Activated T-helper 1 cell treated with anti-CD3 and anti-CD28 coated beads, Interleukin-12 subunit alpha, Interleukin-12 subunit beta, Interleukin-2, Interleukin-4 antibody, amounts not matched to agents 30 ng/mL and 10 ng/mL and 1 ng/mL, durations not matched to agents 14 hours and 24 hours and 36 hours (primary cell): ENCODE measurements around the gene DBX1. TPM values are rescaled to one million over a fixed set of nuclear protein-coding genes. Genes with fewer than 3 reads are reported as not detected.
"Not testable (repeated sequence)": the region's sequence is repeated elsewhere in the genome, so short reads cannot be mapped to it uniquely, and the experiment has no call there.

Experiments
- DNase-seq: peaks from one replicate; pipeline ENCODE4 v3.0.0; 2021; ENCODE audit warnings: low spot score
- H3K27ac Mint-ChIP-seq: one replicate; pipeline ENCODE4 v1.8.0; 2021; ENCODE audit warnings: mild to moderate bottlenecking, mixed read lengths
- H3K27me3 Mint-ChIP-seq: one replicate; pipeline ENCODE4 v1.8.0; 2022; ENCODE audit warnings: mild to moderate bottlenecking, moderate library complexity, mixed read lengths; ENCODE audit not compliant: insufficient read depth
- H3K36me3 Mint-ChIP-seq: one replicate; pipeline ENCODE4 v1.8.0; 2021; ENCODE audit warnings: low read depth, mixed read lengths
- H3K4me1 Mint-ChIP-seq: one replicate; pipeline ENCODE4 v1.8.0; 2021; ENCODE audit warnings: low read depth, mixed read lengths
- H3K4me3 Mint-ChIP-seq: one replicate; pipeline ENCODE4 v1.8.0; 2021; ENCODE audit warnings: mild to moderate bottlenecking, moderate library complexity, mixed read lengths
- H3K9me3 Mint-ChIP-seq: one replicate; pipeline ENCODE4 v1.8.0; 2021; ENCODE audit warnings: mixed read lengths
- intact Hi-C: fragments of 100-400 bp; cut with micrococcal nuclease; formaldehyde crosslinking; loops from one replicate; pipeline ENCODE4 v1.15.1; 2024
- total RNA-seq: library from RNA; stranded (reverse); gene quantifications from 2 replicates; pipeline ENCODE4 v1.2.3, GENCODE V29; 2022

The DBX1 gene
- total RNA-seq, 1 donor from 2014 or later, result not detected

DNA sequence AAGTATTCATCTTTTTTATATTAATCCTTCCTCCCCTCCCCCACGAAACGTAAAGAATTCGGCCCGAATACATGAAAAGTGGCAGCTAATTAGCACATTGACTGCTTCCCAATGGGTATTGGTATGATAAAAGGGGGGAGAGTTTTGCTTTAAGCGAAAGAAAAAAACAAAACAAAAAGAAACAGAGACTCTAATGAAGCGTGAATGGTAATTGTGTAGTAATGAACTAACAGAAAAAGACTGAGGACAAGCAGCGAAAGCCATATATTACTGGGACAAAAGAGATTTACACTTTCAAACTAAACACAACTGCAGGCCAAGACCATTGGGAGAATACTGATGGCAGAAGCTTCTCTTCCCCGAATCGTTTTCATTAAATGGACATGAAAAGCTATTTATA lies 2.5 kb downstream of the DBX1 start:
- H3K4me3 Mint-ChIP-seq, result no peak overlapping the region
- peaks cover 9% of the 10 kb centered on the region for H3K4me1 Mint-ChIP-seq
- peaks cover 73% of the 10 kb centered on the region for H3K27me3 Mint-ChIP-seq
- no peak for DNase-seq
- intact Hi-C loops, result loop anchor here (2.0 to 10.0 kb wide), 3 partner anchors 50 to 441 kb away; partner anchors contain the start of gene SLC6A5
- peaks cover 7% of the 10 kb centered on the region for H3K36me3 Mint-ChIP-seq
- peaks cover 14% of the 10 kb centered on the region for H3K9me3 Mint-ChIP-seq
- peak overlapping the region; percentile 34 for H3K27ac Mint-ChIP-seq

DNA sequence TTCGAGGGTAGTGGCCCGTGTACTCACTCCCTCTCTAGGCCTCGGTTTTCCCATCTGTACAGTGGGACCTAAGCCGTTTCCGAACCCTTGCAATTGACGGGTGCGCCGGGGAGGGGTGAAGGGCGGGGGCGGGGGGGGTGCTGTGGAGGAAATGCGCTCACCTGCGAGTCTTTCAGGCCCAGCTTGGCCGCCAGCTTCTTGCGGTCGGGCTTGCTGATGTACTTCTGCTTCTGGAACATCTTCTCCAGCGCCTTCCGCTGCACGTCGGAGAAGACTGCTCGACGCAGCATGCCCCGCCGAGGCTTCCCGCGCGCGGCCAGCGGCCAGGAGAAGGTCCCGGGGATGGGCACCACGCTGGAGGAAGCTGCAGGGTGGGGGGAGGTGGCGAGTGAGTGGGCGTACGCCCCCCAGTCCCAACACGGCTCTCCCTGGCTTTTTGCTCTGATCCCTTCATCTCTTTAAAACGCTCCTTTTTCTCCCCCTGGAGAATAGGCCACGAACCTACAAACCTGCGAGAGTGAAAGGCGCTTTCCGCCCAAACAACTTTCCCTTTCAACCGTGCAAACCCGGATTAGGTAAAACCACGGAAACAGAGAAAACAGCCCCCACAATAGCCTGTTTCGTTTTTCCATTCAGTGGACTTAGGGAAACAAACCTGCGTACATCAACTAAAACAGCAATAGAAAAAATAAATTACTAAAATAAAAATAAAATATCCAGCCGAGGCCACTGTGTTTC lies 3.2 kb downstream of the DBX1 start:
- peaks cover 67% of the 10 kb centered on the region for H3K27me3 Mint-ChIP-seq
- intact Hi-C loops, result loop anchor here (2.0 to 10.0 kb wide), 3 partner anchors 50 to 442 kb away; partner anchors contain the start of gene SLC6A5
- H3K27ac Mint-ChIP-seq, result peak overlapping the region; percentile 52
- DNase-seq, result no peak
- peaks cover 9% of the 10 kb centered on the region for H3K4me1 Mint-ChIP-seq
- peaks cover 14% of the 10 kb centered on the region for H3K9me3 Mint-ChIP-seq
- peaks cover 4% of the 10 kb centered on the region for H3K36me3 Mint-ChIP-seq
- peak overlapping the region; percentile 53 for H3K4me3 Mint-ChIP-seq

DNA sequence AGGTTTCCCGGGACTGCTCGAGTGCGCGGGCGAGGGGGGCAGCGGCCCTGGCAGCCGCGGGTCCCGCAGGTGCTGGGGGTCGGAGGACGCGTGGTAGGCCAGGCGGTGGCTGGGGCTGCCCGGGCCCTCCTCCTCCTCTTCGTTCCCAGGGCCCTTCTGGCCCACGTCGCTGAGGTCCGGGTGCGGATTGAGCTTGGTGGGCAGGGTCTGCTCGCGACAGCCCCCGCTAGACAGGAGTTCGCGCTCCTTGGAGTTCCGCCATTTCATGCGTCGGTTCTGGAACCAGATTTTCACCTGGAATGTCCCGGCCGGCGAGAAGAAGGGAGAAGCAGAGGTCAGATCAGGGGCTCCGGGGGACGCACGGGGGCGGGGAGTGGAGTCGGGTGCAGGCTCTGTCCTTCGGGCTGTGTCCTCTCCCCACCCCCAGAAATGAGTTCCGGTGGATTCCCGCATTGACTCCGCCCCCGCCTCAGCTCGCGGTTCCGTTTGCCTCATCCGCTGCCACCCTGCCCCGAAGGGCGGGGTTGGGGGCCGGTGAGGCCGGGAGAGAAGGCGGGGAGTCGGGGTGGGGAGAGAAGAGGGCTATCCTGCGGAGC lies 3.9 kb downstream of the DBX1 start:
- H3K27me3 Mint-ChIP-seq, result peaks cover 61% of the 10 kb centered on the region
- intact Hi-C loops, result loop anchor here (2.0 to 10.0 kb wide), 3 partner anchors 51 to 442 kb away; partner anchors contain the start of gene SLC6A5

DNA sequence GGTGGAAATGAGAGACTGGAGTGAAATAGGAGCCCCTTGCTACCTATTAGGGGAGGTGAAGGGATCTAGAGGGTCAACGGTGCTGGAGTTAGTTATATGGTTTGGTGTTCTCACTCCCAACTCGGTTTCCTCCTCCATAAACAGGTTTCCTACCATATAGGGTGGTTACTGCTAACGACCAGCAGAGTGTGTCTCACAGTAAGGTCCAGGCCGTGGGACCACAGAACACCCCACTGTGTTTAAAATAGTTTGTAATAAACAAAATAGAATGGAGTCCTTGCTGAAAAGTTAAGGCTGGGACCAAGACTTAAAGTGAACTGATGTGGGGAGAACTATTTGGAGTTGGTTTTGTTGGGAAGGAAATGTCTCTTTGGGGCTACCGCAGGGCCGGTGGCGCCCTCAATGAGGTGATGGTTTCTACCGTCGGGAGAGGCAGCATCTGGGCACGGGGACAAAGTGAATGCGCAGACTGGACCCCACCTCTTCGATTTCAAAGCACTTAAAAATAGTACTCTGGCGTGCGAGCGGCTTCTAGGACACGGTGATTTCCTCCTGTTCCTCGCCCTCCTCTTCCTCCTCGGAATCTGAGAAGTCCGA lies 4.5 kb downstream of the DBX1 start:
- Mint-ChIP-seq H3K4me1 (peaks cover 9% of the 10 kb centered on the region), H3K9me3 (peaks cover 12% of the 10 kb centered on the region), H3K4me3 (peak overlapping the region; percentile 62), H3K27me3 (peaks cover 56% of the 10 kb centered on the region), H3K27ac (no peak overlapping the region), H3K36me3 (peaks cover 4% of the 10 kb centered on the region)
- DNase-seq, result no peak
- intact Hi-C loops, result loop anchor here (2.0 to 10.0 kb wide), 3 partner anchors 52 to 443 kb away; partner anchors contain the start of gene SLC6A5

More for the DNA sequence above, 3.9 kb downstream of the DBX1 start:
- peaks cover 9% of the 10 kb centered on the region for H3K4me1 Mint-ChIP-seq
- H3K36me3 Mint-ChIP-seq, result peaks cover 4% of the 10 kb centered on the region
- peak overlapping the region; percentile 65 for H3K27ac Mint-ChIP-seq
- H3K9me3 Mint-ChIP-seq, result peaks cover 14% of the 10 kb centered on the region
- peak overlapping the region; percentile 62 for H3K4me3 Mint-ChIP-seq
- DNase-seq, result peak; percentile 11

DNA sequence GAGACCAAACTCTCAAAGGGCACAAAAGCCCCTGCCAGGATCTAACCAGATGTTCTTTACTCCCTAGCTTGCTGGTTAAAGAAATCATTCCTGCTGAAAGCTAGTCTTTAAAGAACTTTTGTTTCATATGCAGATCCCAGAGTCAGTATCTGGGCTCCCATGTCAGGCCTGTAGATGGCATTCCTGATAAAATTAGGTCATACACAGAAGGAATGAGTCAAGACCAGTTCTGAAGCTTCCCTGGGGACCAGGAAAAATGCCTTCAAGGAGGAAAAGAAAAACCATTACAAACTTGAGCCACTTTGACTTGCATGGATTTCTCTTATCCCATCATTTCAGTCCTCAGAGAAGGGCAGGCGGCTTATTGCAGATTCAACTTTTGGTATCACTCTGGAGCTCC lies 5.9 kb downstream of the DBX1 start:
- Mint-ChIP-seq H3K9me3 (peaks cover 7% of the 10 kb centered on the region), H3K27ac (no peak overlapping the region)

DNA sequence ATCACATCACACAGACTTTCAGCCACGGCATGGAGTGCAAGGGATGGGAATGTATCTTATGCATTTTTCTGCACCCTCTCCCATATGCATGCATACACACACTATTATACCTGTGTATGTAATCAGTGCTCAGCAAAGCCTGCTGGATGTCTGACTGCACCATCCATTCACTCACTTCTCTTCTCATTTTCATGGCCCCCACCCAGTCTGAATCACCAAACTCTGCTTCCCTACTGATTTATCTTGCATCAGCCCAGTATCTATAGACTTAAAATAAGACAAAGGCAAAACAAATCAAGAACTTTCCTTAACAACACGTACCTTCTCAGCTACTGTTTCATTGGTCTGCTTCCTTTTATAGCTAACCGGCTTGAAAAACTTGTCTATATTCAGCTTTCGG lies 21.6 kb downstream of the DBX1 start:
- H3K4me1 Mint-ChIP-seq, result no peaks in the 10 kb centered on the region
- no peak for DNase-seq
- H3K9me3 Mint-ChIP-seq, result no peaks in the 10 kb centered on the region
- no peaks in the 10 kb centered on the region for H3K36me3 Mint-ChIP-seq
- H3K27ac Mint-ChIP-seq, result no peak overlapping the region
- H3K4me3 Mint-ChIP-seq, result no peak overlapping the region
- intact Hi-C loops, result no loop called here
- H3K27me3 Mint-ChIP-seq, result peaks cover 9% of the 10 kb centered on the region

More for the DNA sequence above, 5.9 kb downstream of the DBX1 start:
- Mint-ChIP-seq H3K36me3 (peaks cover 4% of the 10 kb centered on the region), H3K4me3 (no peak overlapping the region), H3K4me1 (peaks cover 9% of the 10 kb centered on the region), H3K27me3 (peaks cover 44% of the 10 kb centered on the region)
- intact Hi-C loops, result loop anchor here (10.0 kb wide), 1 partner anchor 180 kb away; no protein-coding TSS in a partner anchor
- DNase-seq, result no peak

DNA sequence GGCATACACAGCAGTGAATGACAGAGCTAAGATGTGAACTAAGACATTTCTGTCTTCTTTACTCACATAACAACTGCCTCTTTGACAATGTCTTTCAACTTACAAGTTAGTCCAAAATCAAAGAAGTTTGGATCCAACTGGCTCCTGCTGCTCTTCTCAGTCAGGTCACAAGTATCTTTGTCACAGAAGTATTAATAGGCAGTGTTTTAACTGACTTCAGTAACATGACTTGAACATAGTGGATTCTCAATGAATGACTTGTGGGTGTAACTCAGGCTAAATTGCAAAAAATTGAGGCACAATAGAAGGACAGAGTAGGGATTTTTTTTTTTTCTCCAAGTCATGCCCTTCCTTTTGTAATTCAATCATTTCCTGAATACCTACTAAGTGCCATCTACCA lies 22.6 kb downstream of the DBX1 start:
- Mint-ChIP-seq H3K36me3 (no peaks in the 10 kb centered on the region), H3K27me3 (peaks cover 10% of the 10 kb centered on the region), H3K4me3 (no peak overlapping the region), H3K9me3 (no peaks in the 10 kb centered on the region), H3K4me1 (peaks cover under 1% of the 10 kb centered on the region), H3K27ac (no peak overlapping the region)
- DNase-seq, result no peak
- intact Hi-C loops, result no loop called here

DNA sequence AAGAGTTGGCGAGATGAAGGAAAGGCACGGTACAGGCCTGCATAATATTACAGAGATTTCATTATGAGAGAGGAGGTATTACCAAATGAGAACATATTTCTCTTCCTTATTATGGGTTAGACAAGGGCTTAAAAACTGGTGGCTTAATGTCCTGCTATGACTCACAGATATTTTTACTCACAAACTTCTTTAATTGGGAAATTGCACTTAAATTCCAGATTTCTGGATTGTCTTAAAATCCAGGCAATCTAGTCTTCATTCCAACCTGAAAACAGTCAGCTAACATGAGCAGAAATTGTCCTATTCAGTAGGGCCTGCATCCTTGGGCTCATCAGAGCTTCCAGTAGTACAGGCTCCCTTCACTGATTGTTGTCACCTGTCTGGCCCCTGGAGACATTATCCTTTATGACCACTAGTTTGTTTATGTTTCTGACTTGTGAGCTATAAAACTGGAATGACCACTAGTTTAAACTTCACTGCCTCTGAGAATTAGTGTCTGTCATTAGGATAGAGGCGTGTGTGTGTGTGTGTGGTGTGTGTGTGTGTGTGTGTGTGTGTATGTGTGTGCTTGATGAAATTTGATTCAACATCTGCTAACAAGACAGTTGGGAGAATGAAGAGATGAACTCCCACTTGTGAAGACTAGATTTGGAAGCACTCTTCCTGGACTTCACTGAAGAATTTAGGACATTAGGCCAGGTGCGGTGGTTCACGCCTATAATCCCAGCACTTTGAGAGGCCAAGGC lies 25.1 kb downstream of the DBX1 start:
- Mint-ChIP-seq H3K4me3 (no peak overlapping the region), H3K27ac (no peak overlapping the region), H3K4me1 (peaks cover 14% of the 10 kb centered on the region), H3K27me3 (peaks cover 19% of the 10 kb centered on the region), H3K9me3 (no peaks in the 10 kb centered on the region), H3K36me3 (no peaks in the 10 kb centered on the region)
- intact Hi-C loops, result loop anchor here (5.0 kb wide), 1 partner anchor 198 kb away; no protein-coding TSS in a partner anchor
- no peak for DNase-seq

DNA sequence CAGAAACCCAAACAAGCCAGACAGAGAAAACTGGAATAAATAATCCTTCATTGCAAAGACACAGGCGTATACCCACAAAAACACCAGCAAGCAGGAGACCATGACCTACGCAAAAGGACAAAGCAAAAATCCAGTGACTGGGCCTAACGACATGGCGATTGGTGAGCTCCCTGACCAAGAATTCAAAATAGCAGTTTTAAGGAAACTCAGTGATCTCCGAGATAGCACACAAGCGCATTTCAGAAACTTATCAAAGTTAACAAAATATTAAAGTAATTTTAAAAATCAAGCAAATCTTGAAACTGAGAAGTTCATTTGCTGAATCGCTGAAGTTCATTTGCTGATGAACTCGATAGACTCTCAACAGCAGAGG lies 27.6 kb downstream of the DBX1 start:
- intact Hi-C loops, result loop anchor here (1.0 to 5.0 kb wide), 2 partner anchors 181 to 195 kb away; no protein-coding TSS in a partner anchor

DNA sequence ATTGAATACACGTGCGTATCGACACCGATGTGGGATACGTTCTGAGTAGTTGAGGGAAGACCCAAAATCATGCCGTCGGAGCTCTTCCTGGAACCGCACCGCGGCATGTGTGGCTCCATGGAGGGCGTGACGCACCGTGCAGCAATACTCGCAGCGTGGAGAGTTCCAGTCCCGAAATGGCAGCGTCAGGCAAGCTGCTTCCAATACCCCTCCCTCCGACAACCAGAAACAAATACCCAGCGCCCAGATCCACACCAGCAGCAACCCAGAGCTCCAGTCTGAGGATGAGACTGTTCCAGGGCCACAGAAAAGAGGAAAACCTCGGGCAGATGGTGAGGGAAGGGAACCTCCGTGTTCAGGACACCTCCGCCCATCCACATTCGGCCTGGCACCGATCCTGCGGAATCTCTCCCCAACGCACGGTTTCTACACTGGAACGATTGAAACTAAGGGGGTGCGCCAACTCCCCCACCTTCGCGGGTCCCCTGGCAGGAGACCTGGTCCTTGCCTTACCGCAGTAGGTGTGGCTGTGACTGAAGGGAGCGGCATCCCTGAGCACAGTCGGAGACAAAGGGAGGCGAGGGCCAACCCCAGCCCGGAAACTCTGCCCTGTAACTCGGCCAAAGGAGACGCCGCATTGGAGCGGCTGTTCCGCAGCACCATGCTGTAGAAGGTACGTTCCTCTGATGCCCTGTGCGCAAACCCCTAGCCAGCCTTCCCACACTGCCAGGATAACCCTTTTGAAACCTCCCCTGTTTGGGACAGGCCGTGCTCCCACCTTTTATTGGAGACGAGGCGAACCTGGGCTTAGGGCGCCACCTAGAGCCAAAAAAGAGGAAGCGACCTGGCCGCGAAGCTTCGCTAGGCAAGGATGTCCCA lies 28.2 kb downstream of the DBX1 start:
- Mint-ChIP-seq H3K4me1 (peaks cover 14% of the 10 kb centered on the region), H3K4me3 (peak overlapping the region; percentile 67), H3K36me3 (no peaks in the 10 kb centered on the region), H3K27ac (no peak overlapping the region), H3K9me3 (no peaks in the 10 kb centered on the region), H3K27me3 (peaks cover 21% of the 10 kb centered on the region)
- intact Hi-C loops, result loop anchor here (1.0 to 5.0 kb wide), 2 partner anchors 181 to 195 kb away; no protein-coding TSS in a partner anchor
- DNase-seq, result peak; percentile 20

More for the DNA sequence above, 27.6 kb downstream of the DBX1 start:
- Mint-ChIP-seq H3K27ac (no peak overlapping the region), H3K4me3 (peak overlapping the region; percentile 67), H3K9me3 (no peaks in the 10 kb centered on the region), H3K4me1 (peaks cover 14% of the 10 kb centered on the region), H3K36me3 (no peaks in the 10 kb centered on the region), H3K27me3 (peaks cover 21% of the 10 kb centered on the region)
- DNase-seq, result no peak

DNA sequence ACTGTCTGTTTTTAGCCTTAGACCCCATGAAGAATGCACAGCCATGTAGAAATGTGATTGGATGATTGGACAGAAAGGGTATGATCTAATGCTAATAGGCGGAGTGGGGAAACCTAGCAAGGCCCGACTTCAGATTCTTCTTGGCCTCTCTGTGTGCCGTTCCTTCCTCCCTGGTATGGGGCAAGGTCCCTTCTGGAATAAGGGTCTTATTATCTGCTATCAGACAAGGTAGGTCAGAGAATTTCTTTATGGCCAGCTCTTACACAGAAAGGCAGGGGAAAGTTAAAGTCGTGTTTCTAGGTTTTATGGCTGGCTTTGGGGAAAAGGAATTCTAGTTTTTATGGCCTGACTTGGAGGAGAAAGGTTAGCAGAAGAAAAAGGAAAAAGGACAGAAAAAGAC lies 30.6 kb downstream of the DBX1 start:
- no peak overlapping the region for H3K4me3 Mint-ChIP-seq
- H3K4me1 Mint-ChIP-seq, result peaks cover 14% of the 10 kb centered on the region
- H3K9me3 Mint-ChIP-seq, result no peaks in the 10 kb centered on the region
- no peak for DNase-seq
- H3K27me3 Mint-ChIP-seq, result peaks cover 24% of the 10 kb centered on the region
- H3K27ac Mint-ChIP-seq, result no peak overlapping the region
- H3K36me3 Mint-ChIP-seq, result no peaks in the 10 kb centered on the region
- intact Hi-C loops, result loop anchor here (5.0 kb wide), 1 partner anchor 192 kb away; no protein-coding TSS in a partner anchor

DNA sequence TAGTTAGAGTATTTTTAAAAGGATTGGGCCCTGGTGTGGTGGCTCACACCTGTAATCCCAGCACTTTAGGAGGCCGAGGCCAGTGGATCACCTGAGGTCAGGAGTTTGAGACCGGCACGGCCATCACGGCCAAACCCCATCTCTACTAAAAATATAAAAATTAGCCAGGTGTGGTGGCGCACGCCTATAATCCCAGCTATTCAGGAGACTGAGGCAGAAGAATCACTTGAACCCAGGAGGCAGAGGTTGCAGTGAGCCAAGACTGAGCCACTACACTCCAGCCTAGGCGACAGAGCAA lies 31.8 kb downstream of the DBX1 start:
- Mint-ChIP-seq H3K4me1 (peaks cover 14% of the 10 kb centered on the region), H3K27me3 (peaks cover 21% of the 10 kb centered on the region)
- H3K4me3 Mint-ChIP-seq, H3K9me3 Mint-ChIP-seq, H3K36me3 Mint-ChIP-seq, DNase-seq, H3K27ac Mint-ChIP-seq: not testable (repeated sequence)
- intact Hi-C loops, result loop anchor here (1.0 kb wide), 4 partner anchors 177 to 544 kb away; no protein-coding TSS in a partner anchor
